Hematopoietic multipotent progenitor cell treated with erythropoietin and hydrocortisone succinate and interleukin-3 and kit ligand, for 15 days (in vitro differentiated cells): ENCODE measurements around the gene TRIM67.
"Not testable (repeated sequence)": the region's sequence is repeated elsewhere in the genome, so short reads cannot be mapped to it uniquely, and the experiment has no call there.

Experiments used
- DNase-seq: peaks from one replicate; pipeline ENCODE4 v3.0.0-alpha.2; 2015; ENCODE audit warnings: low spot score

TRIM67 gene

GRCh38 chr1:231203259-231204057, 41.6 kb downstream of the TRIM67 start:
- no peak for DNase-seq

- no peak for DNase-seq
These were observed 45.0 kb downstream of the TRIM67 start for GRCh38 chr1:231206856-231207255.

GRCh38 chr1:231207437-231207836, 45.6 kb downstream of the TRIM67 start:
- no peak for DNase-seq

GRCh38 chr1:231208980-231209379, 47.1 kb downstream of the TRIM67 start:
- no peak for DNase-seq

GRCh38 chr1:231209531-231209930, 47.7 kb downstream of the TRIM67 start:
- no peak for DNase-seq

- no peak for DNase-seq
These were observed 48.3 kb downstream of the TRIM67 start for GRCh38 chr1:231210126-231210525.

- DNase-seq = peak; percentile 86
These were observed 49.4 kb downstream of the TRIM67 start for GRCh38 chr1:231211005-231211857.

GRCh38 chr1:231212301-231212700, 50.4 kb downstream of the TRIM67 start:
- not testable (repeated sequence) for DNase-seq

- no peak for DNase-seq
These were observed 52.1 kb downstream of the TRIM67 start for GRCh38 chr1:231213831-231214573.

- DNase-seq = no peak
These were observed 53.2 kb downstream of the TRIM67 start for GRCh38 chr1:231214918-231215680.

- no peak for DNase-seq
These were observed 54.0 kb downstream of the TRIM67 start for GRCh38 chr1:231215681-231216385.

GRCh38 chr1:231216498-231216897, 54.6 kb downstream of the TRIM67 start:
- DNase-seq = no peak

- no peak for DNase-seq
These were observed 55.2 kb downstream of the TRIM67 start for GRCh38 chr1:231217056-231217455.

- no peak for DNase-seq
These were observed 56.2 kb downstream of the TRIM67 start for GRCh38 chr1:231218078-231218477.

GRCh38 chr1:231219422-231220401, 57.9 kb downstream of the TRIM67 start:
- no peak for DNase-seq

- no peak for DNase-seq
These were observed 58.9 kb downstream of the TRIM67 start for GRCh38 chr1:231220801-231221200.

- no peak for DNase-seq
These were observed 64.3 kb downstream of the TRIM67 start for GRCh38 chr1:231226156-231226555.

- DNase-seq = no peak
These were observed 69.7 kb downstream of the TRIM67 start for GRCh38 chr1:231231511-231231910.

- DNase-seq = no peak
These were observed 71.2 kb downstream of the TRIM67 start for GRCh38 chr1:231232870-231233734.
